Measurements from ENCODE around the gene MKS1. TPM values are rescaled to one million over a fixed set of nuclear protein-coding genes. Genes with fewer than 3 reads are reported as not detected.

Gene MKS1
- total and polyA plus RNA-seq, 2 experiments from 2014 or later: 10.5 to 15.6 TPM

- Histone ChIP-seq H3K27me3 (peaks cover 41% of the 10 kb centered on the region), H3K4me3 (no peak overlapping the region), H3K9me2 (replicated peaks; ENCODE audit: insufficient read depth) (no peaks in the 10 kb centered on the region), H3K79me2 (no peaks in the 10 kb centered on the region), H3K4me2 (no peak overlapping the region), H4K20me1 (ENCODE audit: insufficient read depth, poor library complexity, severe bottlenecking) (no peaks in the 10 kb centered on the region), H3K27ac (no peak overlapping the region), H2AFZ (no peak overlapping the region), H3K9me3 (ENCODE audit: low read depth) (no peaks in the 10 kb centered on the region), H3K4me1 (ENCODE audit: insufficient read depth) (no peaks in the 10 kb centered on the region), H3K36me3 (replicated peaks; ENCODE audit: insufficient read depth, low read depth) (no peaks in the 10 kb centered on the region)
- 92% methylated on average over 1 of the region's 1 CpG for WGBS (ENCODE audit: low lambda C conversion rate, missing lambda C conversion rate)
- TF ChIP-seq EZH2phosphoT487 (IDR thresholded peaks at IDR 0.05; ENCODE audit: low read depth, severe bottlenecking, unreplicated experiment) (no peak), EZH2 (IDR thresholded peaks at IDR 0.05; ENCODE audit: borderline replicate concordance) (no peak), CTCF (IDR thresholded peaks at IDR 0.05; ENCODE audit: poor library complexity) (no peak)
- no peak for DNase-seq (ENCODE audit: low spot score)
Measured at GRCh38 chr17:58239987-58240386, 20.9 kb upstream of the MKS1 start.

GRCh38 chr17:58238147-58238634, 19.1 kb upstream of the MKS1 start, which contains the start of gene LPO:
TSS of gene LPO (plus strand) at chr17:58238584. CDS start at chr17:58242980, 4,396 bp downstream.
- no peaks in the 10 kb centered on the region for H3K36me3 ChIP-seq (replicated peaks; ENCODE audit: insufficient read depth, low read depth)
- no peak within 1 kb of the TSS for H3K4me2 ChIP-seq
- no peaks in the 10 kb centered on the region for H3K79me2 ChIP-seq
- no peak within 1 kb of the TSS for H3K4me3 ChIP-seq
- WGBS (ENCODE audit: low lambda C conversion rate, missing lambda C conversion rate): 73% methylated on average over 5 of the region's 5 CpGs
- TF ChIP-seq EZH2phosphoT487 (IDR thresholded peaks at IDR 0.05; ENCODE audit: low read depth, severe bottlenecking, unreplicated experiment) (no peak), CTCF (IDR thresholded peaks at IDR 0.05; ENCODE audit: poor library complexity) (no peak), EZH2 (IDR thresholded peaks at IDR 0.05; ENCODE audit: borderline replicate concordance) (no peak)
- no peak for DNase-seq (ENCODE audit: low spot score)
- no peaks in the 10 kb centered on the region for H3K9me3 ChIP-seq (ENCODE audit: low read depth)
- H2AFZ ChIP-seq: no peak within 1 kb of the TSS
- no peaks in the 10 kb centered on the region for H3K9me2 ChIP-seq (replicated peaks; ENCODE audit: insufficient read depth)
- H3K27ac ChIP-seq: no peak within 1 kb of the TSS
- H3K27me3 ChIP-seq: peaks cover 50% of the 10 kb centered on the region
- H4K20me1 ChIP-seq (ENCODE audit: insufficient read depth, poor library complexity, severe bottlenecking): no peaks in the 10 kb centered on the region
- H3K4me1 ChIP-seq (ENCODE audit: insufficient read depth): no peaks in the 10 kb centered on the region

GRCh38 chr17:58236394-58236793, 17.3 kb upstream of the MKS1 start:
- H2AFZ ChIP-seq: no peak overlapping the region
- TF ChIP-seq EZH2 (IDR thresholded peaks at IDR 0.05; ENCODE audit: borderline replicate concordance) (no peak), CTCF (IDR thresholded peaks at IDR 0.05; ENCODE audit: poor library complexity) (no peak), EZH2phosphoT487 (IDR thresholded peaks at IDR 0.05; ENCODE audit: low read depth, severe bottlenecking, unreplicated experiment) (no peak)
- no peaks in the 10 kb centered on the region for H3K9me3 ChIP-seq (ENCODE audit: low read depth)
- H3K4me2 ChIP-seq: no peak overlapping the region
- H3K9me2 ChIP-seq (replicated peaks; ENCODE audit: insufficient read depth): no peaks in the 10 kb centered on the region
- WGBS (ENCODE audit: low lambda C conversion rate, missing lambda C conversion rate): 78% methylated on average over 2 of the region's 2 CpGs
- H3K36me3 ChIP-seq (replicated peaks; ENCODE audit: insufficient read depth, low read depth): no peaks in the 10 kb centered on the region
- no peaks in the 10 kb centered on the region for H3K79me2 ChIP-seq
- H3K27ac ChIP-seq: no peak overlapping the region
- H3K4me1 ChIP-seq (ENCODE audit: insufficient read depth): no peaks in the 10 kb centered on the region
- H3K27me3 ChIP-seq: peaks cover 38% of the 10 kb centered on the region
- H3K4me3 ChIP-seq: no peak overlapping the region
- no peaks in the 10 kb centered on the region for H4K20me1 ChIP-seq (ENCODE audit: insufficient read depth, poor library complexity, severe bottlenecking)
- no peak for DNase-seq (ENCODE audit: low spot score)
